ENCODE data around the gene CORO2B. TPM values are rescaled to one million over a fixed set of nuclear protein-coding genes. Genes with fewer than 3 reads are reported as not detected.
A peak's percentile ranks its signal among the peaks of the same experiment; 100 is the strongest.

Gene CORO2B
- total and polyA plus RNA-seq, 2 of the 4 experiments (the other 2 are of a cell fraction), result 9.3 to 39.3 TPM

GRCh38 chr15:68709876-68710275 is 131.1 kb downstream of the CORO2B start:
- H3K4me3 ChIP-seq (ENCODE audit: insufficient read depth, low read depth, low read length), result no peak overlapping the region
- 38% methylated on average over 1 of the region's 1 CpG; no CpG with 5 or more reads in 1 of the 2 experiments for WGBS, 2 experiments (ENCODE audit: extremely low coverage in 2 of 2, insufficient read length in 1 of 2)
- no peak overlapping the region for H3K4ac ChIP-seq (ENCODE audit: low read depth, low read length)
- H3K23ac ChIP-seq (ENCODE audit: low read depth, low read length), result no peak overlapping the region
- no peak overlapping the region for H2BK15ac ChIP-seq (ENCODE audit: low read depth, low read length)
- peaks cover under 1% of the 10 kb centered on the region; the same call in 1 of the 2 replicates for H3K4me1 ChIP-seq (ENCODE audit: control insufficient read depth, insufficient read depth, low read length)
- no peak overlapping the region for H2AK5ac ChIP-seq (ENCODE audit: low read depth, low read length)
- no peak overlapping the region for H3K14ac ChIP-seq (replicated peaks; ENCODE audit: low read depth, low read length)
- CTCF ChIA-PET, result interaction anchor here (0.8 kb wide), 1 partner anchor 12 kb away, joined by 3 read pairs; no protein-coding TSS in a partner anchor
- no peak overlapping the region for H4K5ac ChIP-seq (ENCODE audit: low read depth, low read length)
- peaks cover 8% of the 10 kb centered on the region for H3K36me3 ChIP-seq (ENCODE audit: control insufficient read depth, insufficient read depth, low read length)
- no peaks in the 10 kb centered on the region for H4K20me1 ChIP-seq (ENCODE audit: insufficient read depth, low read length)
- no peak overlapping the region for H2BK20ac ChIP-seq (ENCODE audit: low read depth, low read length)
- H3K9ac ChIP-seq (ENCODE audit: low read depth, low read length), result no peak overlapping the region
- intact Hi-C loops (cut with micrococcal nuclease) (no loop called here), in situ Hi-C loops (cut with MboI; ENCODE audit: low sequenced_read_pairs) (no loop called here), dilution Hi-C loops (cut with HindIII; ENCODE audit: low sequenced_read_pairs, unreplicated experiment) (no loop called here)
- no peaks in the 10 kb centered on the region for H3K79me1 ChIP-seq (ENCODE audit: low read depth in 1 of 2, low read length in 2 of 2)
- no peak overlapping the region for H3K4me2 ChIP-seq (ENCODE audit: low read depth, low read length)
- H3K18ac ChIP-seq (ENCODE audit: low read depth, low read length), result no peak overlapping the region
- POLR2A ChIA-PET (ENCODE audit: unreplicated experiment), result no interaction called here
- no peak overlapping the region for H3K27ac ChIP-seq (ENCODE audit: insufficient read depth, low read length)
- BruUV-seq (replicated peaks), result no TSS peak
- H2AK9ac ChIP-seq (replicated peaks; ENCODE audit: low read depth, low read length, poor library complexity), result peak overlapping the region; percentile 76
- ATAC-seq (ENCODE audit: low read depth) (no peak), DNase-seq (no peak)
- no peaks in the 10 kb centered on the region for H3K9me1 ChIP-seq (ENCODE audit: insufficient read depth, low read length)
- no peaks in the 10 kb centered on the region for H3K27me3 ChIP-seq (ENCODE audit: control insufficient read depth, insufficient read depth, low read length)
- H2AFZ ChIP-seq (replicated peaks; ENCODE audit: low read length, poor library complexity), result no peak overlapping the region
- H4K8ac ChIP-seq (ENCODE audit: low read depth in 2 of 2, low read length in 2 of 2), result no peak overlapping the region
- H2BK120ac ChIP-seq (ENCODE audit: low read depth, low read length), result no peak overlapping the region
- no peak overlapping the region for H2BK5ac ChIP-seq (ENCODE audit: low read depth, low read length, poor library complexity, severe bottlenecking)
- H3K56ac ChIP-seq (ENCODE audit: extremely low read depth, insufficient read depth, low read length), result no peak overlapping the region
- no peaks in the 10 kb centered on the region for H3K9me3 ChIP-seq (ENCODE audit: control insufficient read depth, insufficient read depth, low read length)
- no peak overlapping the region for H4K91ac ChIP-seq (ENCODE audit: insufficient read depth, low read depth, low read length)
- TF ChIP-seq, protein P1, sequence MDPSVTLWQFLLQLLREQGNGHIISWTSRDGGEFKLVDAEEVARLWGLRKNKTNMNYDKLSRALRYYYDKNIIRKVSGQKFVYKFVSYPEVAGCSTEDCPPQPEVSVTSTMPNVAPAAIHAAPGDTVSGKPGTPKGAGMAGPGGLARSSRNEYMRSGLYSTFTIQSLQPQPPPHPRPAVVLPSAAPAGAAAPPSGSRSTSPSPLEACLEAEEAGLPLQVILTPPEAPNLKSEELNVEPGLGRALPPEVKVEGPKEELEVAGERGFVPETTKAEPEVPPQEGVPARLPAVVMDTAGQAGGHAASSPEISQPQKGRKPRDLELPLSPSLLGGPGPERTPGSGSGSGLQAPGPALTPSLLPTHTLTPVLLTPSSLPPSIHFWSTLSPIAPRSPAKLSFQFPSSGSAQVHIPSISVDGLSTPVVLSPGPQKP (IDR thresholded peaks at IDR 0.05; ENCODE audit: borderline replicate concordance, low read depth, low read length), result no peak
- TF ChIP-seq RFX5 (IDR thresholded peaks at IDR 0.05; ENCODE audit: low read depth, low read length) (no peak), MAFK (IDR thresholded peaks at IDR 0.05; ENCODE audit: low read depth, low read length) (no peak), RAD21 (IDR thresholded peaks at IDR 0.05; ENCODE audit: low read length) (no peak), NFE2L2 (IDR thresholded peaks at IDR 0.05; ENCODE audit: low read depth, low read length) (no peak), SMC3 (IDR thresholded peaks at IDR 0.05; ENCODE audit: low read depth, low read length) (no peak), FOS (IDR thresholded peaks at IDR 0.05; ENCODE audit: low read depth, low read length) (no peak), BHLHE40 (IDR thresholded peaks at IDR 0.05; ENCODE audit: low read depth, low read length) (no peak), MAZ (IDR thresholded peaks at IDR 0.05; ENCODE audit: borderline replicate concordance, low read depth, low read length) (no peak), MXI1 (IDR thresholded peaks at IDR 0.05; ENCODE audit: borderline replicate concordance, low read depth, low read length) (no peak), POLR2A (IDR thresholded peaks at IDR 0.05; ENCODE audit: low read depth, low read length) (no peak), CEBPB (IDR thresholded peaks at IDR 0.05; ENCODE audit: low read depth, low read length) (no peak), RCOR1 (IDR thresholded peaks at IDR 0.05; ENCODE audit: insufficient replicate concordance, low read length) (no peak), CHD1 (IDR thresholded peaks at IDR 0.05; ENCODE audit: low read depth, low read length) (no peak)
- TF ChIP-seq, protein P2, sequence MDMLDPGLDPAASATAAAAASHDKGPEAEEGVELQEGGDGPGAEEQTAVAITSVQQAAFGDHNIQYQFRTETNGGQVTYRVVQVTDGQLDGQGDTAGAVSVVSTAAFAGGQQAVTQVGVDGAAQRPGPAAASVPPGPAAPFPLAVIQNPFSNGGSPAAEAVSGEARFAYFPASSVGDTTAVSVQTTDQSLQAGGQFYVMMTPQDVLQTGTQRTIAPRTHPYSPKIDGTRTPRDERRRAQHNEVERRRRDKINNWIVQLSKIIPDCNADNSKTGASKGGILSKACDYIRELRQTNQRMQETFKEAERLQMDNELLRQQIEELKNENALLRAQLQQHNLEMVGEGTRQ (IDR thresholded peaks at IDR 0.05; ENCODE audit: low read depth, low read length), result no peak
- TF ChIP-seq, protein P3, sequence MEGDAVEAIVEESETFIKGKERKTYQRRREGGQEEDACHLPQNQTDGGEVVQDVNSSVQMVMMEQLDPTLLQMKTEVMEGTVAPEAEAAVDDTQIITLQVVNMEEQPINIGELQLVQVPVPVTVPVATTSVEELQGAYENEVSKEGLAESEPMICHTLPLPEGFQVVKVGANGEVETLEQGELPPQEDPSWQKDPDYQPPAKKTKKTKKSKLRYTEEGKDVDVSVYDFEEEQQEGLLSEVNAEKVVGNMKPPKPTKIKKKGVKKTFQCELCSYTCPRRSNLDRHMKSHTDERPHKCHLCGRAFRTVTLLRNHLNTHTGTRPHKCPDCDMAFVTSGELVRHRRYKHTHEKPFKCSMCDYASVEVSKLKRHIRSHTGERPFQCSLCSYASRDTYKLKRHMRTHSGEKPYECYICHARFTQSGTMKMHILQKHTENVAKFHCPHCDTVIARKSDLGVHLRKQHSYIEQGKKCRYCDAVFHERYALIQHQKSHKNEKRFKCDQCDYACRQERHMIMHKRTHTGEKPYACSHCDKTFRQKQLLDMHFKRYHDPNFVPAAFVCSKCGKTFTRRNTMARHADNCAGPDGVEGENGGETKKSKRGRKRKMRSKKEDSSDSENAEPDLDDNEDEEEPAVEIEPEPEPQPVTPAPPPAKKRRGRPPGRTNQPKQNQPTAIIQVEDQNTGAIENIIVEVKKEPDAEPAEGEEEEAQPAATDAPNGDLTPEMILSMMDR (conservative IDR thresholded peaks at IDR 0.05; ENCODE audit: low read depth, low read length), result no peak
